Measurements from ENCODE around the gene BPIFB4. TPM values are rescaled to one million over a fixed set of nuclear protein-coding genes. Genes with fewer than 3 reads are reported as not detected.

BPIFB4 gene
- polyA plus RNA-seq, 1 of the 3 experiments (the other 2 are of a cell fraction) = not detected

GRCh38 chr20:33112547-33113386 lies 33.3 kb downstream of the BPIFB4 start:
- H3K4me2 ChIP-seq = no peak overlapping the region
- H3K9ac ChIP-seq = no peak overlapping the region
- no peaks in the 10 kb centered on the region for H3K36me3 ChIP-seq (replicated peaks in 1 of 2; ENCODE audit: control insufficient read depth in 1 of 2, insufficient read depth in 2 of 2, low read length in 1 of 2)
- no peaks in the 10 kb centered on the region for H3K79me2 ChIP-seq (ENCODE audit: insufficient read depth)
- no peak overlapping the region for H3K4me3 ChIP-seq (ENCODE audit: low read depth in 2 of 2, low read length in 1 of 2)
- TF ChIP-seq MEF2A (IDR thresholded peaks at IDR 0.05; ENCODE audit: borderline replicate concordance, low read depth) (no peak), YY1 (IDR thresholded peaks at IDR 0.05; ENCODE audit: low read depth) (no peak), FOXM1 (IDR thresholded peaks at IDR 0.05; ENCODE audit: low read depth) (no peak), GATA2 (CRISPR knock-in tag; IDR thresholded peaks at IDR 0.05) (no peak), SIN3A (IDR thresholded peaks at IDR 0.05; ENCODE audit: borderline replicate concordance, low read depth, low read length) (no peak), CHD2 (IDR thresholded peaks at IDR 0.05; ENCODE audit: low read length, partially characterized antibody) (no peak), USF1 (IDR thresholded peaks at IDR 0.05; ENCODE audit: borderline replicate concordance, low read depth) (no peak), GABPA (IDR thresholded peaks at IDR 0.05; ENCODE audit: low read depth) (no peak), CTCF (IDR thresholded peaks at IDR 0.05) (no peak), PBX3 (IDR thresholded peaks at IDR 0.05) (no peak), TEAD4 (IDR thresholded peaks at IDR 0.05; ENCODE audit: borderline replicate concordance, insufficient read depth) (no peak), RFX5 (IDR thresholded peaks at IDR 0.05; ENCODE audit: low read length) (no peak)
- no peaks in the 10 kb centered on the region for H4K20me1 ChIP-seq (ENCODE audit: insufficient read depth)
- no peak overlapping the region for H2AFZ ChIP-seq (ENCODE audit: low read depth)
- CTCF ChIA-PET = interaction anchor here (1.0 kb wide), 1 partner anchor 9 kb away, joined by 3 read pairs; no protein-coding TSS in a partner anchor
- H3K9me2 ChIP-seq = no peaks in the 10 kb centered on the region
- no peaks in the 10 kb centered on the region for H3K9me3 ChIP-seq
- no peaks in the 10 kb centered on the region for H3K4me1 ChIP-seq (ENCODE audit: control insufficient read depth in 1 of 2, insufficient read depth in 2 of 2, low read depth in 1 of 2, low read length in 1 of 2)
- H3K27ac ChIP-seq (ENCODE audit: low read depth in 2 of 2, low read length in 1 of 2) = no peak overlapping the region
- POLR2A ChIA-PET = no interaction called here
- no peaks in the 10 kb centered on the region for H3F3A ChIP-seq (replicated peaks; ENCODE audit: insufficient read depth)
- peaks cover 12% of the 10 kb centered on the region; the same call in 1 of the 2 replicates for H3K27me3 ChIP-seq (ENCODE audit: insufficient read depth)
- 6% methylated on average over 7 of the region's 7 CpGs for WGBS (ENCODE audit: low lambda C conversion rate)
- no peak for DNase-seq

GRCh38 chr20:33113387-33113908 lies 34.0 kb downstream of the BPIFB4 start:
- CTCF ChIA-PET = no interaction called here

More at GRCh38 chr20:33113387-33113908, 34.0 kb downstream of the BPIFB4 start:
- TF ChIP-seq IRF3 (IDR thresholded peaks at IDR 0.05; ENCODE audit: low read depth, low read length) = no peak
- TF ChIP-seq SMC3 (IDR thresholded peaks at IDR 0.05; ENCODE audit: low read depth, low read length) = no peak
- TF ChIP-seq RFX5 (IDR thresholded peaks at IDR 0.05; ENCODE audit: low read length) = no peak
- no peak for TF ChIP-seq NFIC (IDR thresholded peaks at IDR 0.05; ENCODE audit: borderline replicate concordance)
- TF ChIP-seq SIN3A (IDR thresholded peaks at IDR 0.05; ENCODE audit: borderline replicate concordance, low read depth, low read length) = no peak
- TF ChIP-seq NRF1 (IDR thresholded peaks at IDR 0.05; ENCODE audit: low read depth, low read length) = no peak
- TF ChIP-seq USF1 (IDR thresholded peaks at IDR 0.05; ENCODE audit: borderline replicate concordance, low read depth) = no peak
- TF ChIP-seq PBX3 (IDR thresholded peaks at IDR 0.05) = no peak
- TF ChIP-seq JUND (IDR thresholded peaks at IDR 0.05) = no peak
- Histone ChIP-seq H3K4me2 (no peak overlapping the region), H3K27ac (ENCODE audit: low read depth in 2 of 2, low read length in 1 of 2) (no peak overlapping the region), H4K20me1 (ENCODE audit: insufficient read depth) (no peaks in the 10 kb centered on the region), H3K79me2 (ENCODE audit: insufficient read depth) (no peaks in the 10 kb centered on the region), H3K36me3 (replicated peaks in 1 of 2; ENCODE audit: control insufficient read depth in 1 of 2, insufficient read depth in 2 of 2, low read length in 1 of 2) (no peaks in the 10 kb centered on the region), H3K4me1 (ENCODE audit: control insufficient read depth in 1 of 2, insufficient read depth in 2 of 2, low read depth in 1 of 2, low read length in 1 of 2) (no peaks in the 10 kb centered on the region), H3K9me3 (no peaks in the 10 kb centered on the region), H3K9ac (no peak overlapping the region), H3F3A (replicated peaks; ENCODE audit: insufficient read depth) (no peaks in the 10 kb centered on the region), H3K9me2 (no peaks in the 10 kb centered on the region), H3K27me3 (ENCODE audit: insufficient read depth) (peaks cover 11% of the 10 kb centered on the region; the same call in 1 of the 2 replicates), H3K4me3 (ENCODE audit: low read depth in 2 of 2, low read length in 1 of 2) (no peak overlapping the region), H2AFZ (ENCODE audit: low read depth) (no peak overlapping the region)
- no peak for DNase-seq
- POLR2A ChIA-PET = no interaction called here
- WGBS (ENCODE audit: low lambda C conversion rate) = 7% methylated on average over 6 of the region's 6 CpGs
